CD4-positive, CD25-positive, alpha-beta regulatory T cell (primary cell): ENCODE results near the gene RNF126. TPM values are rescaled to one million over a fixed set of nuclear protein-coding genes. Genes with fewer than 3 reads are reported as not detected.
"Not testable (repeated sequence)": the region's sequence is repeated elsewhere in the genome, so short reads cannot be mapped to it uniquely, and the experiment has no call there.

Experiments used
- ATAC-seq, 2 donors: fragments of 150-1000 bp; cut with Tn5 transposase; one replicate each; pipeline ENCODE4 v1.10.0; 2021; ENCODE audit warnings: low read depth in 2 of 2, moderate number of reproducible peaks in 2 of 2, moderate library complexity in 1 of 2
- DNase-seq, 3 donors: peaks; one replicate each; pipeline versions ENCODE4 v3.0.0 to v3.0.0-alpha.2; 2012 to 2022; ENCODE audit warnings: mixed read lengths in 1 of 3
- H3K27ac ChIP-seq: one replicate; pipeline ENCODE4 v1.7.0; 2013; ENCODE audit warnings: mild to moderate bottlenecking, low read length; ENCODE audit not compliant: insufficient read depth, poor library complexity, severe bottlenecking
- H3K27me3 ChIP-seq: one replicate; pipeline ENCODE4 v1.7.0; 2013; ENCODE audit warnings: low read length; ENCODE audit not compliant: control insufficient read depth, insufficient read depth
- H3K36me3 ChIP-seq: one replicate; pipeline ENCODE4 v1.7.0; 2013; ENCODE audit warnings: mild to moderate bottlenecking, low read length, moderate library complexity; ENCODE audit not compliant: control insufficient read depth, insufficient read depth
- H3K4me1 ChIP-seq: 2 replicates; pipeline ENCODE4 v1.7.0; 2013; ENCODE audit warnings: mild to moderate bottlenecking, low read length; ENCODE audit not compliant: insufficient read depth, control insufficient read depth, poor library complexity, severe bottlenecking
- H3K4me3 ChIP-seq: one replicate; pipeline ENCODE4 v1.7.0; 2013; ENCODE audit warnings: low read depth, mild to moderate bottlenecking, low read length, moderate library complexity
- H3K9me3 ChIP-seq, 2 experiments: 1 replicate in 1 of 2; 2 replicates in 1 of 2; pipeline ENCODE4 v1.7.0; 2013; ENCODE audit warnings: low read length in 2 of 2, mild to moderate bottlenecking in 1 of 2, moderate library complexity in 1 of 2; ENCODE audit not compliant: control insufficient read depth in 2 of 2
- H3K27ac Mint-ChIP-seq, 3 donors: one replicate each; pipeline ENCODE4 v1.8.0; 2020 to 2022; ENCODE audit warnings: mild to moderate bottlenecking in 3 of 3, mixed read lengths in 3 of 3, moderate library complexity in 2 of 3
- H3K27me3 Mint-ChIP-seq: one replicate; pipeline ENCODE4 v1.8.0; 2022; ENCODE audit warnings: mild to moderate bottlenecking, mixed read lengths
- H3K36me3 Mint-ChIP-seq: one replicate; pipeline ENCODE4 v1.8.0; 2020; ENCODE audit warnings: mixed read lengths
- H3K4me1 Mint-ChIP-seq, 4 donors: one replicate each; pipeline ENCODE4 v1.8.0; 2020 to 2022; ENCODE audit warnings: mixed read lengths in 4 of 4, mild to moderate bottlenecking in 1 of 4
- H3K4me3 Mint-ChIP-seq, 4 donors: one replicate each; pipeline ENCODE4 v1.8.0; 2020 to 2022; ENCODE audit warnings: mild to moderate bottlenecking in 4 of 4, mixed read lengths in 4 of 4, moderate library complexity in 3 of 4
- H3K9me3 Mint-ChIP-seq, 7 donors: one replicate each; pipeline ENCODE4 v1.8.0; 2020 to 2022; ENCODE audit warnings: mixed read lengths in 7 of 7, mild to moderate bottlenecking in 3 of 7, moderate library complexity in 2 of 7
- polyA plus RNA-seq, 4 donors: library from polyadenylated mRNA; unstranded; fragments of 300-500 nt; fragmentation: Illumina TruSeq; gene quantifications; one replicate each; pipeline ENCODE4 v1.2.3, GENCODE V29; 2021
- total RNA-seq: library from RNA; stranded (reverse); gene quantifications from one replicate; pipeline ENCODE4 v1.2.3, GENCODE V29; 2022

The RNF126 gene
- total and polyA plus RNA-seq, 5 donors from 2014 or later, result 57.2 to 124 (median 78.5) TPM

GRCh38 chr19:623974-624373 is 39.0 kb downstream of the RNF126 start:
- Mint-ChIP-seq H3K27me3 (no peaks in the 10 kb centered on the region), H3K4me3 (no peak overlapping the region), H3K9me3 (no peaks in the 10 kb centered on the region), H3K36me3 (peaks cover 12% of the 10 kb centered on the region), H3K27ac (peak overlapping the region in 1 of 3 donors; percentile 69), H3K4me1 (peaks cover 0 to 5% (median 1%) of the 10 kb centered on the region in 4 donors)
- ATAC-seq, result no peak
- H3K36me3 ChIP-seq, result peaks cover 31% of the 10 kb centered on the region
- no peak overlapping the region for H3K4me3 ChIP-seq
- no peaks in the 10 kb centered on the region for H3K27me3 ChIP-seq
- H3K9me3 ChIP-seq, result no peaks in the 10 kb centered on the region
- DNase-seq, result no peak
- H3K4me1 ChIP-seq, result no peaks in the 10 kb centered on the region
- no peak overlapping the region for H3K27ac ChIP-seq

- Mint-ChIP-seq H3K27ac (no peak overlapping the region), H3K27me3 (no peaks in the 10 kb centered on the region), H3K36me3 (peaks cover 11% of the 10 kb centered on the region), H3K4me3 (no peak overlapping the region), H3K4me1 (peaks cover 0 to 3% (median under 1%) of the 10 kb centered on the region in 4 donors), H3K9me3 (no peaks in the 10 kb centered on the region)
- DNase-seq (no peak), ATAC-seq (no peak)
- no peak overlapping the region for H3K27ac ChIP-seq
- H3K9me3 ChIP-seq, result no peaks in the 10 kb centered on the region
- H3K27me3 ChIP-seq, result no peaks in the 10 kb centered on the region
- no peaks in the 10 kb centered on the region for H3K4me1 ChIP-seq
- H3K36me3 ChIP-seq, result peaks cover 25% of the 10 kb centered on the region
- no peak overlapping the region for H3K4me3 ChIP-seq
Measured at GRCh38 chr19:623175-623916, 39.7 kb downstream of the RNF126 start.

DNA sequence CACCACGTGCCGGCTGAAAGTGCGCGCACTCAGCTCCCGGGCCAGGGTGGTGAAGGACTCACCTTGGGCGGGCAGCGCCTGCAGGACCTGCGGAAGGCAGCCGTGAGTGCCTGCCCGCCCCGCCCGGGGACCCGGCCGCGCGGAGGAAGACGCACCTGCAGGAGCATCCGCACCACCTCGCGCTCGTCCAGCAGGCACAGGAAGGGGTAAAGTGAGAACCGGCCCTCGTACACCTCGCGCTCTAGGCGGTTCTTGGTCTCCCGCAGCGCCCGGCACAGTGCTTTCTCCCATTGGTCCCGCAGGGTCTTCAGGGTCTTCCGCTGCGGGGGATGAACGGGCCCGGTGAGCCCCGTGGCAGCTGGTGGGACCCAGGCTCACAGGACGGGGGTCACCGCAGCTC is 40.3 kb downstream of the RNF126 start:
- Histone ChIP-seq H3K27me3 (no peaks in the 10 kb centered on the region), H3K4me1 (no peaks in the 10 kb centered on the region), H3K9me3 (no peaks in the 10 kb centered on the region), H3K36me3 (peaks cover 22% of the 10 kb centered on the region), H3K27ac (no peak overlapping the region), H3K4me3 (no peak overlapping the region)
- ATAC-seq, result no peak
- Mint-ChIP-seq H3K4me3 (no peak overlapping the region), H3K27me3 (no peaks in the 10 kb centered on the region), H3K27ac (no peak overlapping the region), H3K4me1 (peaks cover 0 to 3% (median under 1%) of the 10 kb centered on the region in 4 donors), H3K36me3 (peaks cover 9% of the 10 kb centered on the region), H3K9me3 (no peaks in the 10 kb centered on the region)
- no peak for DNase-seq

- Mint-ChIP-seq H3K4me1 (peaks cover 0 to 3% (median under 1%) of the 10 kb centered on the region in 4 donors), H3K27me3 (no peaks in the 10 kb centered on the region), H3K9me3 (no peaks in the 10 kb centered on the region), H3K36me3 (peaks cover 9% of the 10 kb centered on the region), H3K4me3 (no peak overlapping the region), H3K27ac (no peak overlapping the region)
- peaks cover 19% of the 10 kb centered on the region for H3K36me3 ChIP-seq
- no peak overlapping the region for H3K4me3 ChIP-seq
- ATAC-seq (no peak), DNase-seq (no peak)
- H3K27ac ChIP-seq, result no peak overlapping the region
- no peaks in the 10 kb centered on the region for H3K4me1 ChIP-seq
- H3K9me3 ChIP-seq, result no peaks in the 10 kb centered on the region
- H3K27me3 ChIP-seq, result no peaks in the 10 kb centered on the region
Measured at GRCh38 chr19:621819-622218, 41.2 kb downstream of the RNF126 start.

DNA sequence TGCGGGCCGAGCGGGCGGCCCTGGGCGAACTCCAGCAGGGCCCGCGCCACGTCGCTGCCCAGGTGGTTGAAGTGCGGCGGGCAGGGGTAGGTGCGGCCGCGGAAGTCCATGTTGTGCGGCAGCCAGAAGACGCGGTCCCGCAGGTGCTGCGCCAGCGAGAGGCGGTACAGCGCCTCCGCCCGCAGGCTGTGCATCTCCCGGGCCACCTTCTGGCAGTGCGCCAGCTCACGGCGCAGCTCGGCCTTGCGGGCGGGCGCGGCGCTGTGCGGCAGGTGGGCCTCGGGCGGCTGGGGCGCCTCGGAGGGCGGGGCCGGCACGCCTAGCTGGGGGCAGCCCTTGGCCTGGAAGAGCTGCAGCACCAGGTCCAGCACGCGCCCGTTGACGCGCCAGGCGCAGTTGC is 41.8 kb downstream of the RNF126 start:
- H3K4me1 ChIP-seq, H3K27me3 ChIP-seq, H3K9me3 ChIP-seq, DNase-seq, H3K27me3 Mint-ChIP-seq, H3K4me3 Mint-ChIP-seq, H3K4me1 Mint-ChIP-seq, H3K9me3 Mint-ChIP-seq, H3K27ac Mint-ChIP-seq, ATAC-seq, H3K27ac ChIP-seq, H3K36me3 Mint-ChIP-seq, H3K4me3 ChIP-seq: not testable (repeated sequence)
- peaks cover 19% of the 10 kb centered on the region for H3K36me3 ChIP-seq

GRCh38 chr19:620166-620862 is 42.7 kb downstream of the RNF126 start:
- Mint-ChIP-seq H3K4me3 (no peak overlapping the region), H3K4me1 (peaks cover 0 to 5% (median 2%) of the 10 kb centered on the region in 4 donors), H3K27ac (no peak overlapping the region), H3K27me3 (peaks cover 5% of the 10 kb centered on the region), H3K36me3 (peaks cover 8% of the 10 kb centered on the region), H3K9me3 (peaks cover 0 to 2% (median 0%) of the 10 kb centered on the region in 7 donors)
- DNase-seq (no peak), ATAC-seq (no peak)
- Histone ChIP-seq H3K4me1 (peaks cover 2% of the 10 kb centered on the region), H3K9me3 (no peaks in the 10 kb centered on the region), H3K36me3 (peaks cover 15% of the 10 kb centered on the region), H3K27me3 (no peaks in the 10 kb centered on the region), H3K4me3 (no peak overlapping the region), H3K27ac (no peak overlapping the region)

- Mint-ChIP-seq H3K4me3 (no peak overlapping the region), H3K27ac (no peak overlapping the region), H3K27me3 (peaks cover 5% of the 10 kb centered on the region), H3K4me1 (peaks cover 0 to 6% (median 2%) of the 10 kb centered on the region in 4 donors), H3K9me3 (peaks cover 0 to 2% (median 0%) of the 10 kb centered on the region in 7 donors), H3K36me3 (peaks cover 8% of the 10 kb centered on the region)
- H3K4me3 ChIP-seq, result no peak overlapping the region
- peaks cover 2% of the 10 kb centered on the region for H3K4me1 ChIP-seq
- DNase-seq, result no peak
- H3K27me3 ChIP-seq, result no peaks in the 10 kb centered on the region
- ATAC-seq, result no peak
- no peaks in the 10 kb centered on the region for H3K9me3 ChIP-seq
- no peak overlapping the region for H3K27ac ChIP-seq
- peaks cover 12% of the 10 kb centered on the region for H3K36me3 ChIP-seq
Measured at GRCh38 chr19:619286-620002, 43.6 kb downstream of the RNF126 start.
